SU-DHL-6 (cell line): ENCODE data around the gene TEX22.

Experiments
- H2AFZ ChIP-seq: fragments of 200-600 bp; sonication (generic); 2 replicates; pipeline ENCODE4 v1.6.1; 2014; ENCODE audit warnings: low read depth, mild to moderate bottlenecking, moderate library complexity, mixed read lengths, antibody characterized with exemption, low read length; ENCODE audit not compliant: severe bottlenecking
- H3F3A ChIP-seq: fragments of 200-600 bp; shearing (Covaris generic); 2 replicates; pipeline ENCODE4 v1.6.0; 2016; ENCODE audit warnings: antibody characterized with exemption, mild to moderate bottlenecking; ENCODE audit not compliant: insufficient read depth
- H3K27ac ChIP-seq: fragments of 200-600 bp; sonication (generic); 2 replicates; pipeline ENCODE4 v1.5.1; 2016; ENCODE audit warnings: low read depth, mild to moderate bottlenecking, low read length, moderate library complexity, mixed read lengths
- H3K27me3 ChIP-seq: fragments of 200-600 bp; sonication (generic), shearing (Covaris generic); 2 replicates; pipeline ENCODE4 v1.6.0; 2014; ENCODE audit warnings: mild to moderate bottlenecking, low read length
- H3K36me3 ChIP-seq: fragments of 200-600 bp; sonication (generic); 2 replicates; pipeline ENCODE4 v1.6.1; 2014; ENCODE audit warnings: mild to moderate bottlenecking, low read length, mixed read lengths
- H3K4me2 ChIP-seq: fragments of 300-600, 200-600 bp; shearing (Covaris generic), sonication (generic); 2 replicates; pipeline ENCODE4 v1.6.0; 2014; ENCODE audit warnings: low read length, low read depth, mild to moderate bottlenecking; ENCODE audit not compliant: poor library complexity, severe bottlenecking
- H3K4me3 ChIP-seq: fragments of 200-600 bp; sonication (generic); 2 replicates; pipeline ENCODE4 v1.5.1; 2014; ENCODE audit warnings: antibody characterized with exemption, low read length, mild to moderate bottlenecking, mixed read lengths; ENCODE audit not compliant: insufficient read depth, poor library complexity, severe bottlenecking
- H3K79me2 ChIP-seq: fragments of 200-600 bp; sonication (generic); 2 replicates; pipeline ENCODE4 v1.6.1; 2014; ENCODE audit warnings: mild to moderate bottlenecking, low read length, moderate library complexity; ENCODE audit not compliant: insufficient read depth
- H3K9ac ChIP-seq: fragments of 200-600 bp; sonication (generic); 2 replicates; pipeline ENCODE4 v1.7.0; 2014; ENCODE audit warnings: mild to moderate bottlenecking, low read length
- H3K9me2 ChIP-seq: fragments of 200-600 bp; sonication (generic); replicated peaks from 2 replicates; pipeline ENCODE4 v1.6.1; 2014; ENCODE audit warnings: low read length; ENCODE audit not compliant: insufficient read depth
- H3K9me3 ChIP-seq: fragments of 200-600 bp; sonication (generic); 2 replicates; pipeline ENCODE4 v1.6.1; 2014; ENCODE audit warnings: low read length, mixed read lengths; ENCODE audit not compliant: insufficient read depth
- H4K20me1 ChIP-seq: fragments of 200-600 bp; sonication (generic); 2 replicates; pipeline ENCODE4 v1.6.1; 2014; ENCODE audit warnings: low read depth, mild to moderate bottlenecking, antibody characterized with exemption, low read length, moderate library complexity, mixed read lengths
- CTCF ChIP-seq: fragments of 200-600 bp; sonication (generic); IDR thresholded peaks from one replicate; pipeline ENCODE4 v1.5.1; 2017; ENCODE audit warnings: antibody characterized with exemption, mild to moderate bottlenecking, low read length, moderate library complexity; ENCODE audit not compliant: insufficient read depth, poor library complexity, severe bottlenecking
- EZH2phosphoT487 ChIP-seq: fragments of 200-600 bp; sonication (generic), shearing (Covaris generic); conservative IDR thresholded peaks from 2 replicates; pipeline ENCODE4 v1.6.1; 2018; ENCODE audit warnings: mild to moderate bottlenecking, antibody characterized with exemption, low read length, moderate library complexity, mixed read lengths

The TEX22 gene

GRCh38 chr14:105409364-105409763 lies 11.0 kb downstream of the TEX22 start:
- Histone ChIP-seq H3K27ac (no peak overlapping the region), H3K27me3 (no peaks in the 10 kb centered on the region)

GRCh38 chr14:105410642-105411016 lies 12.3 kb downstream of the TEX22 start:
- no peak for TF ChIP-seq EZH2phosphoT487
- no peak for TF ChIP-seq CTCF
- H3F3A ChIP-seq = no peaks in the 10 kb centered on the region
- H3K4me2 ChIP-seq = no peak overlapping the region
- H3K27ac ChIP-seq = no peak overlapping the region
- H4K20me1 ChIP-seq = no peaks in the 10 kb centered on the region
- no peaks in the 10 kb centered on the region for H3K27me3 ChIP-seq
- H3K79me2 ChIP-seq = no peaks in the 10 kb centered on the region
- H3K36me3 ChIP-seq = no peaks in the 10 kb centered on the region
- H2AFZ ChIP-seq = no peak overlapping the region
- no peak overlapping the region for H3K9ac ChIP-seq
- no peaks in the 10 kb centered on the region for H3K9me2 ChIP-seq
- H3K4me3 ChIP-seq = no peak overlapping the region
- no peaks in the 10 kb centered on the region for H3K9me3 ChIP-seq

More at GRCh38 chr14:105409364-105409763, 11.0 kb downstream of the TEX22 start:
- Histone ChIP-seq H3K79me2 (no peaks in the 10 kb centered on the region), H3K36me3 (no peaks in the 10 kb centered on the region), H3K9me3 (no peaks in the 10 kb centered on the region), H4K20me1 (no peaks in the 10 kb centered on the region), H3K4me2 (no peak overlapping the region), H3F3A (no peaks in the 10 kb centered on the region), H3K9ac (no peak overlapping the region), H2AFZ (no peak overlapping the region), H3K4me3 (no peak overlapping the region), H3K9me2 (no peaks in the 10 kb centered on the region)
- no peak for TF ChIP-seq EZH2phosphoT487

GRCh38 chr14:105411017-105411941 lies 12.9 kb downstream of the TEX22 start:
- Histone ChIP-seq H3K9ac (no peak overlapping the region), H3K27me3 (no peaks in the 10 kb centered on the region), H3K79me2 (no peaks in the 10 kb centered on the region), H3F3A (no peaks in the 10 kb centered on the region), H3K4me2 (no peak overlapping the region), H3K36me3 (no peaks in the 10 kb centered on the region), H2AFZ (no peak overlapping the region), H3K4me3 (no peak overlapping the region), H3K9me3 (no peaks in the 10 kb centered on the region), H3K27ac (no peak overlapping the region), H4K20me1 (no peaks in the 10 kb centered on the region), H3K9me2 (no peaks in the 10 kb centered on the region)
- TF ChIP-seq EZH2phosphoT487 (no peak), CTCF (no peak)
